ENCODE data around the gene DLGAP1. TPM values are rescaled to one million over a fixed set of nuclear protein-coding genes. Genes with fewer than 3 reads are reported as not detected.

The DLGAP1 gene
- total RNA-seq, 1 experiment from 2014 or later: 0.39 TPM

DNA sequence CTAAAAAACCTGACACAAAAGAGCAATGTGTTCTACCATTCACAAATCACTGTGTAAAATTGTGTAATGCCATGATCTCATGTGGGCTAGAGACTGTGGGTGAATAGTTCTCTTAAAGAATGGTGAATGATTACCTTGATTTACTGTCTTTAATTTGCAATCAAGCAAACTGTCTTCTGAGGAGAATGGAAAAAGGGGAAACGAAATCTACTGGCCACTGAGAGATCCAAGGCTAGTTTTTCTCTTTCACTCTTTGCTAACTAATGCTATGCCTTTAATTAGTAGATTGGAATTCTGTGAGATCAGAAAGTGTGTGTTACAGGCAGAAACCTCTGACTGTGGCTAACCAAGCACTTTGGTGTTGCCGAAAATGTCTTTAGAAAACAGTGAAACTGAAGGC, 582.5 kb downstream of the DLGAP1 start (continued):
- TF ChIP-seq REST (IDR thresholded peaks at IDR 0.05; ENCODE audit: low read depth) (no peak), SRF (IDR thresholded peaks at IDR 0.05; ENCODE audit: low read depth) (no peak)

DNA sequence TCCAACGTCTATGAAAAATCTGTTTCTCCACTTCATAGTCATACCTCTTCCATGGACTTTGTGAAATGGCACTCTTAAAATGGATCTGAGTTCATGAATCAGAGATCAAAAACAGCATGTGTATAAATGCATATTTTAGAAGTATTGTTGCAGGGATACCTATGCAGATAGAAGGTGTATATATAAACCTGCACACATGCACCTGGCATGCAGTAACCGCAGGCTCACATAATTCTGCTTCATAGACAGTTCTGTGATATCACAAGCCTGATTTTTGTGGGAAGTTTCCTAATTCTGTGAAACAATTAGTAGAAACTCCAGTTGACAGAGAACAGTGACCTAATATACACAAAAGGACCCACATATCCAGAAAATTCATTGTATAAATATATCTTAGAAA, 583.4 kb downstream of the DLGAP1 start:
- intact Hi-C loops (cut with micrococcal nuclease): loop anchor here (5.0 kb wide), 1 partner anchor 939 kb away; no protein-coding TSS in a partner anchor
- no peak overlapping the region for H3K4me2 ChIP-seq (ENCODE audit: low read length)
- H3K79me2 ChIP-seq (ENCODE audit: insufficient read depth, low read length): no peaks in the 10 kb centered on the region
- POLR2A ChIA-PET: no interaction called here
- H3K9me2 ChIP-seq (ENCODE audit: insufficient read depth): no peaks in the 10 kb centered on the region
- H3K9me3 ChIP-seq (ENCODE audit: control insufficient read depth in 1 of 2, insufficient read depth in 1 of 2, low read depth in 1 of 2, low read length in 2 of 2): no peaks in the 10 kb centered on the region
- CTCF ChIA-PET: interaction anchor here (3.2 kb wide), 1 partner anchor 205 kb away, joined by 24 read pairs; no protein-coding TSS in a partner anchor
- BruUV-seq (replicated peaks): no TSS peak
- no peak overlapping the region for H2AFZ ChIP-seq (ENCODE audit: low read depth, low read length, poor library complexity, severe bottlenecking)
- DNase-seq (ENCODE audit: low read depth, low spot score) (no peak), ATAC-seq (no peak)
- H4K20me1 ChIP-seq (ENCODE audit: insufficient read depth): no peaks in the 10 kb centered on the region
- no peaks in the 10 kb centered on the region for H3K36me3 ChIP-seq (ENCODE audit: control insufficient read depth in 1 of 2, insufficient read depth in 2 of 2, low read length in 2 of 2)
- no peak overlapping the region for H3K9ac ChIP-seq (ENCODE audit: low read length)
- TF ChIP-seq EZH2phosphoT487 (IDR thresholded peaks at IDR 0.05; ENCODE audit: borderline replicate concordance) (no peak), FOSL1 (IDR thresholded peaks at IDR 0.05; ENCODE audit: low read depth) (no peak), CBX3 (IDR thresholded peaks at IDR 0.05; ENCODE audit: low read depth) (no peak), EGR1 (IDR thresholded peaks at IDR 0.05; ENCODE audit: low read depth) (no peak), ELF1 (IDR thresholded peaks at IDR 0.05; ENCODE audit: borderline replicate concordance, low read depth) (no peak), JUND (IDR thresholded peaks at IDR 0.05) (no peak), POLR2AphosphoS5 (IDR thresholded peaks at IDR 0.05; ENCODE audit: low read depth, low read length) (no peak), SP1 (IDR thresholded peaks at IDR 0.05; ENCODE audit: low read depth) (no peak), POLR2A (IDR thresholded peaks at IDR 0.05; ENCODE audit: borderline replicate concordance, extremely low read depth, insufficient read depth, insufficient read length) (no peak), RAD21 (IDR thresholded peaks at IDR 0.05; ENCODE audit: low read depth) (no peak)
- TF ChIP-seq, protein P1, sequence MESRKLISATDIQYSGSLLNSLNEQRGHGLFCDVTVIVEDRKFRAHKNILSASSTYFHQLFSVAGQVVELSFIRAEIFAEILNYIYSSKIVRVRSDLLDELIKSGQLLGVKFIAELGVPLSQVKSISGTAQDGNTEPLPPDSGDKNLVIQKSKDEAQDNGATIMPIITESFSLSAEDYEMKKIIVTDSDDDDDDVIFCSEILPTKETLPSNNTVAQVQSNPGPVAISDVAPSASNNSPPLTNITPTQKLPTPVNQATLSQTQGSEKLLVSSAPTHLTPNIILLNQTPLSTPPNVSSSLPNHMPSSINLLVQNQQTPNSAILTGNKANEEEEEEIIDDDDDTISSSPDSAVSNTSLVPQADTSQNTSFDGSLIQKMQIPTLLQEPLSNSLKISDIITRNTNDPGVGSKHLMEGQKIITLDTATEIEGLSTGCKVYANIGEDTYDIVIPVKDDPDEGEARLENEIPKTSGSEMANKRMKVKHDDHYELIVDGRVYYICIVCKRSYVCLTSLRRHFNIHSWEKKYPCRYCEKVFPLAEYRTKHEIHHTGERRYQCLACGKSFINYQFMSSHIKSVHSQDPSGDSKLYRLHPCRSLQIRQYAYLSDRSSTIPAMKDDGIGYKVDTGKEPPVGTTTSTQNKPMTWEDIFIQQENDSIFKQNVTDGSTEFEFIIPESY (IDR thresholded peaks at IDR 0.05; ENCODE audit: extremely low read depth, insufficient replicate concordance, low read length): no peak
- TF ChIP-seq, protein P2, sequence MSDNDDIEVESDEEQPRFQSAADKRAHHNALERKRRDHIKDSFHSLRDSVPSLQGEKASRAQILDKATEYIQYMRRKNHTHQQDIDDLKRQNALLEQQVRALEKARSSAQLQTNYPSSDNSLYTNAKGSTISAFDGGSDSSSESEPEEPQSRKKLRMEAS (IDR thresholded peaks at IDR 0.05): no peak
- RAD21 ChIA-PET (ENCODE audit: low non-redundant PET in 1 of 2, low total read pairs in 2 of 2, uncharacterized antibody in 2 of 2, unreplicated experiment in 2 of 2): no interaction called here
- H3K4me3 ChIP-seq (replicated peaks in 1 of 2; ENCODE audit: low read depth in 1 of 2, low read length in 2 of 2): no peak overlapping the region
- no peaks in the 10 kb centered on the region for H3K4me1 ChIP-seq (ENCODE audit: control insufficient read depth in 1 of 2, insufficient read depth in 2 of 2, low read length in 2 of 2)
- H3K27ac ChIP-seq (ENCODE audit: low read depth, low read length): no peak overlapping the region
- H3K27me3 ChIP-seq (ENCODE audit: insufficient read depth, low read length): peaks cover 61% of the 10 kb centered on the region

All from HCT116 (cell line).